ENCODE measurements around the gene NUBP2. TPM values are rescaled to one million over a fixed set of nuclear protein-coding genes. Genes with fewer than 3 reads are reported as not detected.

NUBP2 gene
- total and polyA plus RNA-seq, 8 donors = 20.4 to 58.8 (median 31.0) TPM

GRCh38 chr16:1773703-1774447 is 8.9 kb upstream of the NUBP2 start:
- H3K27ac ChIP-seq = peak overlapping the region; percentile 89 to 97 (median 92)

GRCh38 chr16:1774448-1774780 is 8.3 kb upstream of the NUBP2 start:
- peak overlapping the region in 2 of 4 donors; percentile 89 to 94 for H3K27ac ChIP-seq
- no peak for TF ChIP-seq CTCF (IDR thresholded peaks at IDR 0.05)
- ATAC-seq (no peak), FAIRE-seq (no peak), DNase-seq (peak in 3 of 6 donors; percentile 33 to 85 (median 48))
- peaks cover 0 to 25% (median 10%) of the 10 kb centered on the region in 3 donors for H3K36me3 ChIP-seq
- 70 to 77% methylated on average over 7 of the region's 7 CpGs for WGBS, 2 donors
- no peaks in the 10 kb centered on the region for H3K27me3 ChIP-seq
- H3K4me1 ChIP-seq = peaks cover 9 to 13% (median 9%) of the 10 kb centered on the region in 3 donors
- intact Hi-C loops (cut with DNase I) = no loop called here
- H3K9me3 ChIP-seq = no peaks in the 10 kb centered on the region
- H3K4me3 ChIP-seq = peak overlapping the region in 2 of 4 donors; percentile 87 to 100

More at GRCh38 chr16:1773703-1774447, 8.9 kb upstream of the NUBP2 start:
- peak overlapping the region; percentile 87 to 100 (median 96) for H3K4me3 ChIP-seq
- no peaks in the 10 kb centered on the region for H3K9me3 ChIP-seq
- H3K4me1 ChIP-seq = peaks cover 9 to 13% (median 9%) of the 10 kb centered on the region in 3 donors
- intact Hi-C loops (cut with DNase I) = no loop called here
- no peaks in the 10 kb centered on the region for H3K27me3 ChIP-seq
- DNase-seq (peak in 3 of 6 donors; percentile 46 to 89 (median 69)), FAIRE-seq (no peak), ATAC-seq (peak in 3 of 4 donors; percentile 3)
- WGBS, 2 donors = 5 to 8% methylated on average over 43 to 45 of the region's 45 CpGs
- TF ChIP-seq CTCF (IDR thresholded peaks at IDR 0.05) = no peak
- peaks cover 0 to 25% (median 10%) of the 10 kb centered on the region in 3 donors for H3K36me3 ChIP-seq

GRCh38 chr16:1775006-1775845 is 7.5 kb upstream of the NUBP2 start:
- no peak overlapping the region for H3K4me3 ChIP-seq
- no peak for FAIRE-seq
- TF ChIP-seq CTCF (IDR thresholded peaks at IDR 0.05) = no peak
- H3K4me1 ChIP-seq = peaks cover 9 to 11% (median 11%) of the 10 kb centered on the region in 3 donors
- intact Hi-C loops (cut with DNase I) = no loop called here
- 83 to 89% methylated on average over 30 of the region's 30 CpGs for WGBS, 2 donors
- no peaks in the 10 kb centered on the region for H3K27me3 ChIP-seq
- peaks cover 0 to 25% (median 10%) of the 10 kb centered on the region in 3 donors for H3K36me3 ChIP-seq
- peak in 3 of 6 donors; percentile 43 to 86 (median 48) for DNase-seq
- ATAC-seq = no peak
- H3K9me3 ChIP-seq = no peaks in the 10 kb centered on the region
- H3K27ac ChIP-seq = no peak overlapping the region

GRCh38 chr16:1775846-1776671 is 6.7 kb upstream of the NUBP2 start:
- FAIRE-seq (no peak), ATAC-seq (no peak), DNase-seq (peak in 3 of 6 donors; percentile 28 to 79 (median 49))
- H3K4me3 ChIP-seq = no peak overlapping the region
- H3K27me3 ChIP-seq = no peaks in the 10 kb centered on the region
- TF ChIP-seq CTCF (IDR thresholded peaks at IDR 0.05) = no peak
- H3K4me1 ChIP-seq = peaks cover 11 to 19% (median 17%) of the 10 kb centered on the region in 3 donors
- 82 to 84% methylated on average over 24 to 28 of the region's 28 CpGs for WGBS, 2 donors
- no peak overlapping the region for H3K27ac ChIP-seq
- peaks cover 0 to 25% (median 10%) of the 10 kb centered on the region in 3 donors for H3K36me3 ChIP-seq
- intact Hi-C loops (cut with DNase I) = no loop called here
- H3K9me3 ChIP-seq = no peaks in the 10 kb centered on the region

Measured in pancreas (tissue), 10 donors.